Right atrium auricular region (tissue), 2 donors: ENCODE data around the gene ADAMTS4. TPM values are rescaled to one million over a fixed set of nuclear protein-coding genes. Genes with fewer than 3 reads are reported as not detected.

ENCODE experiments used
- DNase-seq: peaks from one replicate; pipeline ENCODE4 v3.0.0-alpha.2; 2019; ENCODE audit warnings: low spot score
- H3K27ac ChIP-seq, 2 donors: fragments of 200-600 bp; sonication (generic); 1 replicate in 1 of 2; 2 replicates in 1 of 2; pipeline ENCODE4 v1.5.1; 2016 to 2019
- H3K27me3 ChIP-seq, 2 donors: fragments of 200-600 bp; sonication (generic); one replicate each; pipeline versions ENCODE4 v1.5.1 to v1.6.0; 2017 to 2019
- H3K36me3 ChIP-seq: fragments of 200-600 bp; sonication (generic); one replicate; pipeline ENCODE4 v1.5.1; 2016
- H3K4me1 ChIP-seq, 2 donors: fragments of 200-600 bp; sonication (generic); one replicate each; pipeline versions ENCODE4 v1.5.1 to v1.6.0; 2017 to 2019
- H3K4me3 ChIP-seq, 2 donors: fragments of 200-600 bp; sonication (generic); 1 replicate in 1 of 2; 2 replicates in 1 of 2; pipeline ENCODE4 v1.5.1; 2017 to 2019; ENCODE audit warnings: mild to moderate bottlenecking in 1 of 2, moderate library complexity in 1 of 2
- H3K9me3 ChIP-seq, 2 donors: fragments of 200-600 bp; sonication (generic); one replicate each; pipeline ENCODE4 v1.5.1; 2019
- CTCF ChIP-seq, 2 donors: fragments of 200-600 bp; sonication (generic); IDR thresholded peaks; one replicate each; pipeline ENCODE4 v1.5.1; 2019; ENCODE audit warnings: antibody characterized with exemption in 2 of 2
- total RNA-seq, 2 donors: library from RNA; depleted of rRNA; stranded (reverse); fragments of >200 nt; gene quantifications; one replicate each; pipeline ENCODE4 v1.1.0, GENCODE V29; 2016

The ADAMTS4 gene
- total RNA-seq, 2 donors from 2014 or later: 12.6 to 19.5 TPM

GRCh38 chr1:161207173-161207572, 8.3 kb upstream of the ADAMTS4 start:
- peak; percentile 94 for DNase-seq
- H3K4me3 ChIP-seq: peak overlapping the region; percentile 2 to 8
- no peaks in the 10 kb centered on the region for H3K27me3 ChIP-seq
- peaks cover 57% of the 10 kb centered on the region for H3K36me3 ChIP-seq
- H3K4me1 ChIP-seq: peaks cover 0 to 74% of the 10 kb centered on the region in 2 donors
- peak overlapping the region; percentile 90 to 99 for H3K27ac ChIP-seq
- no peak for TF ChIP-seq CTCF (IDR thresholded peaks at IDR 0.05)
- no peaks in the 10 kb centered on the region for H3K9me3 ChIP-seq

- Histone ChIP-seq H3K4me1 (peaks cover 0 to 76% of the 10 kb centered on the region in 2 donors), H3K4me3 (no peak overlapping the region), H3K27me3 (no peaks in the 10 kb centered on the region), H3K9me3 (no peaks in the 10 kb centered on the region), H3K27ac (peak overlapping the region; percentile 90 to 99), H3K36me3 (peaks cover 51% of the 10 kb centered on the region)
- DNase-seq: peak; percentile 83
- TF ChIP-seq CTCF (IDR thresholded peaks at IDR 0.05): no peak
Measured at GRCh38 chr1:161206411-161207140, 7.7 kb upstream of the ADAMTS4 start.

GRCh38 chr1:161201836-161202712, 3.2 kb upstream of the ADAMTS4 start, which contains the start of gene NDUFS2:
NDUFS2 (plus strand) TSS chr1:161202367; CDS start chr1:161202386, 19 bp downstream.
- Histone ChIP-seq H3K4me1 (peaks cover 0 to 91% of the 10 kb centered on the region in 2 donors), H3K36me3 (peaks cover 10% of the 10 kb centered on the region), H3K27ac (peak within 1 kb of the TSS; percentile 93 to 99), H3K9me3 (no peaks in the 10 kb centered on the region), H3K4me3 (peak within 1 kb of the TSS; percentile 71 to 82), H3K27me3 (no peaks in the 10 kb centered on the region)
- no peak for TF ChIP-seq CTCF (IDR thresholded peaks at IDR 0.05)
- DNase-seq: peak; percentile 99

- Histone ChIP-seq H3K27me3 (no peaks in the 10 kb centered on the region), H3K27ac (peak overlapping the region; percentile 93 to 99), H3K4me1 (peaks cover 0 to 90% of the 10 kb centered on the region in 2 donors), H3K4me3 (peak overlapping the region; percentile 42 to 82), H3K9me3 (no peaks in the 10 kb centered on the region), H3K36me3 (peaks cover 6% of the 10 kb centered on the region)
- no peak for TF ChIP-seq CTCF (IDR thresholded peaks at IDR 0.05)
- DNase-seq: peak; percentile 89
Measured at GRCh38 chr1:161200992-161201835, 2.4 kb upstream of the ADAMTS4 start.

- no peaks in the 10 kb centered on the region for H3K9me3 ChIP-seq
- H3K4me1 ChIP-seq: peaks cover 0 to 84% of the 10 kb centered on the region in 2 donors
- H3K27ac ChIP-seq: peak overlapping the region; percentile 93 to 99
- peaks cover 11% of the 10 kb centered on the region for H3K36me3 ChIP-seq
- H3K4me3 ChIP-seq: peak overlapping the region in 1 of 2 donors; percentile 82
- no peaks in the 10 kb centered on the region for H3K27me3 ChIP-seq
- DNase-seq: no peak
- no peak for TF ChIP-seq CTCF (IDR thresholded peaks at IDR 0.05)
Measured at GRCh38 chr1:161200421-161200991, 1.7 kb upstream of the ADAMTS4 start.
